Hepatic stellate cell (primary cell): Measurements from ENCODE around the gene STK24.
"Not testable (repeated sequence)": the region's sequence is repeated elsewhere in the genome, so short reads cannot be mapped to it uniquely, and the experiment has no call there.

Experiments used
- DNase-seq: peaks from one replicate; pipeline ENCODE4 v3.0.0; 2011; ENCODE audit warnings: low spot score

Gene STK24

GRCh38 chr13:98434060-98434459 is 142.8 kb downstream of the STK24 start:
- no peak for DNase-seq

DNA sequence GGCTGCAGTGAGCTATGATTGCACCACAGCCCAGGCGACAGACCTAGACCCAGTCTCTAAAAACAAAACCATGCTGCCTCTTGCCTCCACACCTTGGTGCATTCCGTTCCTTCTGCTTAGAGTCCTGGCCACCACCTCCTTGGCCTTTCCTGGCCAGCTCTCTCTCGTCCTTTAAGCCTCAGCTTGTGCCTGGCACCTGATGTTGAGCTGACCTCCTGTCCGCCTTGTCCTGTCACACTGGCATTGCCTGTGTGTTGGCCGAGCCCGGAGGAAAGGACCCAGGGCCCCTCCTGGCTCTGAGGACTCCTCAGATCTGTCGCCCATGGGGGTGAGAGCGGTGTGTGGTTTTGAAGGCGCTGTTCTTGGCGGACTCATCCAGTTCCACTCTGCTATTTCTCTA is 143.3 kb downstream of the STK24 start:
- DNase-seq, result no peak

DNA sequence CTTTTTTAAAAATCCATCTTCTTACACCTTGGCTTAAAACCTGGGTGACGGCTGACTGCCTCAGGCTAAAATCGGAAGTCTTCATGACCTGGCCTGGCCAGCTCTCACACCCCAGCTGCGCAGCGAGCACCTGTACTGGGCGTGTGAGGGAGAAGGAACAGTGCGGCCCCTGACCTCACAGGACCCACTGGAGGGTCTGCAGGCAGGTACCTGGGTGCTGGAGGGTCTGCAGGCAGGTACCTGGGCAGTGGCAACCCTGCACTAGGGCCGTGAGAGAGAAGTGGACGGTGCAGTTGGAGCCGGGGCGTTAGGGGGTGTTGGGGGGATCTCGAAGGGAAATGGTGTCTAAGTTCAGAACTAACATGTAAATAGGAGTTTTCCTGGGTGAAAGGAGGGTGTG is 144.3 kb downstream of the STK24 start:
- no peak for DNase-seq

DNA sequence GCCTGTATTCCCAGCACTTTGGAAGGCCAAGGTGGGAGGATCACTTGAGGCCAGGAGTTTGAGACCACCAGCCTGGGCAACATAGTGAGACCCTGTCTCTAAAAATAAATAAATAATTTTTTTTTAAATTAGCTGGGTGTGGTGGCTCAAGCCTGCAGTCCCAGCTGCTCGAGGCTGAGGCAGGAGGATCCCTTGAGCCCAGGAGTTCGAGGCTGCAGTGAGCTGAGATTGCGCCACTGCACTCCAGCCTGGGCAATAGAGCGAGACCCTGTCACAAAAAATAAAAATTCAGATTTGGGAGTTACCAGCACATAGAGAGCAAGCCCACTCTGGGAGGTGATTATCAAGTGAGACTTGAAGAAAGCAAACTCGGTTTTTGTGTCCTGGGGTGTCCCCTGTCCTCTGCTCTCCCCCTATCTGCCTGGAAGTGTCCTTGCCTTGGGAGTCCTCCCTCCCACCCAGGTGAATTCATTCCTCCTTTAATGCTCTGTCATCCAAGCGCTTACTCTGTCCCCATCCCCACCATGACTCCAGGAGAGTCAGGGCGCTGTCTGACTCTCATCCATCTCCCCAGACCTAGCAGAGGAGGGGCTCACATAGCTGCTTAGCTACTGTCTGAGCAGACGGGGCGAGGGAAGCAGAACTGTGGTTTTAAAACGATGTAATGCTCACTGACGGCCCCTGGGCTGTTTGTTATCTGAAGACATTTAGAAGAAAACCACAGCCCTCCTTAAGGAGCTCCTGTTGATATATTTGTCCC is 146.8 kb downstream of the STK24 start:
- DNase-seq, result no peak

GRCh38 chr13:98429531-98429930 is 147.4 kb downstream of the STK24 start:
- no peak for DNase-seq

- no peak for DNase-seq
These were observed 147.8 kb downstream of the STK24 start for GRCh38 chr13:98429081-98429480.

DNA sequence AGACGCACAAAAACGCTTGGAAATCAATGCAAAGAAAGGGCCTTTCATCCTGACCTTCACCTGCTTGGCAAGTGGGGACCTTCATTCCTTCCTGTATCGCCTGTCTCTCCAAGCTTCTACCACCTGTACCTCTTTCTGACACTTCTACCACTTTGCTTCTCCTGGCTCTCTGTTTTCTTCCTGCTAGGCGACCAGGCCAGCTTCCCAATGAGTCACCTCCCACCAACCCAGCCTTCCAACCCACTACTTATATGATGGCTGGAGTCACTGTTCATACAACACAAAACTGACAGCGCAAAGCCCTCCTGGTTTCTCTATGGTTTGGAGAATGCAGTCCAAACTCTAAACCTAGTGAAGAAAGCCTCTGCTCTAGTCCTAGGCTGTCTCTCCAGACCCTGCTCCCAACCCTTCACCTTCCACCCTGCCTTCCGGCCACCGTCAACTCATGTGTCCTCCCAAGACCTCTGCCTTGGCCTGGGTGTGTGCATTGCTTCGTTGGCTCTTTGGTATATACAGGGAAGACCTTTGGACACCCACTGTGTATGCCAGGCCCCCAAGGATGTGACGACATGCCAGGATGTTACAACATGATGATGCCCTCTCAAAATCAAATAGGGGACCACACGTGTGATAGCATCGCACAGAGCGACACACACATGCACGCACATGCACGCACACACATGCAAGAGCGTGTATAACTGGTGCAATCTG is 148.5 kb downstream of the STK24 start:
- no peak for DNase-seq

- DNase-seq, result no peak
These were observed 149.4 kb downstream of the STK24 start for GRCh38 chr13:98427331-98427995.

- DNase-seq, result no peak
These were observed 153.5 kb downstream of the STK24 start for GRCh38 chr13:98423417-98423816.

- no peak for DNase-seq
These were observed 154.9 kb downstream of the STK24 start for GRCh38 chr13:98422046-98422445.

DNA sequence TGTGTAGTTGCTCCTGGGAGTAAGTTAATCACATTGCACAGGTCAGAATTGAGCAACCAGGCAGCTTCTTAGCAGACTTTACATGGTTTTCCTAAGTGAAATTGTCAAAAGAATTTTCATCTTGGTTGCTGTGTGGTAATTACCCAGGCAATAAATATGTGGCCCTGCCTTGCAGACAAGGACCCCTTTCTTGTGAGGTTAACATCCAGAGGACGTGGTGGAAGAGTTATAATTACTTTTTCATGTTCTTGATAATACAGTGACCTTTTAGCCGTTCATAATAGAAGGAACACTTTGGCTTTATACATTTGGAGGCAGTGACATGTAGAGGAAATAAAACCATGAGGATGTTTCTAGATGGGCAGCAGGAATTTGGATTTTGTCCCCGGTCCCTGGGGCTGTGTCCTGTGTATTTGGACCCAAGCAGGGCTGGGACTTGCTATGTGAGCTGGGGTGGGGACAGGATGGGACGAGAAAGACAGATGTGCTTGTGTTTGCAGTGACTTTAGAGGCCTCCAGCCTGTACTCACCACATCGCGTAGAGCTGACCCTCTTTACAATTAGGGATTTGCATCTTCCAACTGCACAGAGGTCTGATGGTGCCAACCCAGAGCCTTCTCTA is 156.2 kb downstream of the STK24 start:
- no peak for DNase-seq

DNA sequence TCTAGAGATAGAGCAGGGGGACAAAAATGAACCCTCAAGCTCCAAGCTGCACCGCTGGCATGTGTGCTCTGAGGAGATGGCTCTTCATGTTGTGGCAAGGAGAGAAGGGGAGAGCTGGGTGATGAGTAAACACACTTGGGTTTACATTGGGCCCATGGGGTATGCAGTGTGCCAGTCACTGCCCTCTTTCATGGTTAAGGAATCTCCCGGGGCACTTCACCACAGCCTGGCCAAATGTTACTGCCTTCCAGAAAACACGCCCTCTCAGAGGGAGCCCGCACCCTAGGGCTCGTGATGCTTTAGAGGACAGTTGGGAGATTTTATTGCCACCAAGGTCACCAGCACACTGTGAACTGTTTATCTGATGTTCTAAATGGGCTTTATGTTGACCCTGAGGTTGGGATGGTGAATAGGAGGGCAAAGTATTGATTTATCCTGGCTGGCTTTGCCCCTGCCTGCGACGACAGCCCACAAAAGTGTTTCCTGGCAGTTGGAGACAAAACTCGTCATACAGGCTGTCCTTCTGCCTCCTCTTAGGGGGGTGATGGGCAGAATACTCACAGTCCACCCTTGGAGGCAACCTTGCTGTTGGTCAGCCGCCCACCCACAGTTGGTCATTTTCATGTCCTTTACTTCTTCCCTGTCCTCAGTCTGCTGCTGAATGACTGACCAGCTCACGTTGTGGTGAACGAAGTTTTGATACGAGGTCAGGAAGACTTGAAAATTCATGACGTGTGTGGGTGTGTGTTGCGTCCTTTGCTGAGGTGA is 156.9 kb downstream of the STK24 start:
- no peak for DNase-seq

DNA sequence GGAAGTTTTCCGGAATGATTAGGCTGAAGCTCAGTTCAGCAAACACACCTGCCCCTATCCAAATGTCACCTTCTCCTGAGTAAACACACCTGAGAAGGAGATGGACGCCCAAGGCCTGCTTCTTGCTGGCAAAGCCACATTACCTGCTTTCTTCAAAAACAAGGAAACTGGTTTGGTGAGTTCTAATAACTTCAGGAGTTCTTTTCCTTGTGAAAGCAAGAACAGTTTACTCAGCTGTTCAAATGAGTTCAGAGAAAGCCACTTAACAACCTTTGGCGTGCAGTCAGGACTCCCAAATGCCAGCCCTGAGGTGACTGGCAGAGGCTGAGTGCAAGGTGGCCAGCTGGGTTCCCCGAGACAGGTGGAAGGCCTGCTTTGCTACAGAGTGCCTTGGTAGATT is 160.5 kb downstream of the STK24 start:
- no peak for DNase-seq

GRCh38 chr13:98415326-98416070 is 161.4 kb downstream of the STK24 start:
- no peak for DNase-seq

DNA sequence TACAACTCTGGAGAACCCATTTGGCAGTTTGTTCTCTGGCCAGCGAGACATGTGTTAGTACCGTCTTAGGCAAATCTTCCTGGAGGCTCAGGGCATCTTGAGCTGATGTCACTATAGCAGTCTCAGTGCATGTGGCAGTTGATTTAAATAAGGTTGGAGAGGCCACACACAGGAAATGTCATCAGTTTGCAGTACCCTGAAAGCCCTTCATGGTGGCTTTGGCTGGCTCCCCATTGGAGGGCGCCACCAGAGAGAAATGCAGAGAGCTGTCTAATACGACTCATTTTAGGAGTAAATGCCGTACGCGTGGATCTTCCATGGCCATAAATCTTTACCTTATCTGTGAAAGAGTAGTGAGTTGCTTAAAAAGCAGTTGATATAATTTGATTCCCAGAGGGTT is 163.1 kb downstream of the STK24 start:
- no peak for DNase-seq

DNA sequence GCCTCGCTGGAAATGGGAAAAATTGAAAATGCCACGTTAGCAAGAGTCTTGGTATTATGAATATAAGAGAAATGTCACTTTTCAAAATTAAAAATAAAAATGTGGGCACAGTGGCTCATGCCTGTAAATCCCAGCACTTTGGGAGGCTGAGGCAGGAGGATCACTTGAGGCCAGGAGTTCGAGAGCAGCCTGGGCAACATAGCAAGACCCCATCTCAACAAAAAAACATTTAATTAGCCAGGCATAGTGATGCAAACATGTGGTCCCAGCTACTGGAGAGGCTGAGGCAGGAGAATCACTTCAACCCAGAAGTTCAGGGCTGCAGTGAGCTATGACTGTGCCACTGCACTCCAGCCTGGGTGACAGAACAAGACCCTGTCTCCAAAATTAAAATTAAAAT is 163.6 kb downstream of the STK24 start:
- not testable (repeated sequence) for DNase-seq

- no peak for DNase-seq
These were observed 165.2 kb downstream of the STK24 start for GRCh38 chr13:98411617-98412265.

GRCh38 chr13:98411013-98411412 is 165.9 kb downstream of the STK24 start:
- no peak for DNase-seq

DNA sequence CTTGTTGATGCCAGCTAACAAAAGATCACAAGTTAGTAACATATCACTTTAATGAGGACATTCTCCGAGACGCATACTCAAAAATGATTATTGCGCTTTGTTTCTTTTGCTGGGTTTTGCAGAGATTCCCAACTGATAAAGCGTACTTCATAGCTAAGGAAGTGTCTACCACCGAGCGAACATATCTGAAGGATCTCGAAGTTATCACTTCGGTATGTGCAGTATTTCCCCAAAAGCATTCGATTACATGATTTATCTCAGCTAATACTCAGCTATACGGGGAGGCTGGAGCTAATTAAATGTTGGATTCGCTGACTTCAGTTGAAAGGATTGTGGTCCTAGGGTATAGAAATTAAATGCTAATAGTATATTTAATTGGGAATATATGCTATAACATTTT is 166.3 kb downstream of the STK24 start:
- DNase-seq, result no peak

GRCh38 chr13:98409281-98409680 is 167.6 kb downstream of the STK24 start:
- DNase-seq, result no peak

- no peak for DNase-seq
These were observed 169.3 kb downstream of the STK24 start for GRCh38 chr13:98407575-98407974.
